IMR-90 (cell line): ENCODE results near the gene GBP6. TPM values are rescaled to one million over a fixed set of nuclear protein-coding genes. Genes with fewer than 3 reads are reported as not detected.

Source experiments
- ATAC-seq: fragments of 200-7000 bp; cut with Tn5 transposase; 2 replicates; pipeline ENCODE4 v1.9.1; 2020; ENCODE audit warnings: low read depth, mild to moderate bottlenecking, moderate library complexity
- BruUV-seq: library from RNA; stranded (reverse); fragments of 400-500 nt; replicated peaks from 2 replicates; lab custom pipeline; 2021; lab: Mats Ljungman, UMichigan
- CTCF ChIA-PET: fragments of 300-600 bp; formaldehyde crosslinking; extraction: SDS; loops from one replicate; lab custom pipeline; 2021; ENCODE audit warnings: antibody characterized with exemption; lab: Yijun Ruan, JAX
- POLR2A ChIA-PET: fragments of 300-600 bp; sonication (Branson Sonifier 250); formaldehyde crosslinking; loops from one replicate; lab custom pipeline; 2022; ENCODE audit warnings: antibody characterized with exemption; ENCODE audit not compliant: unreplicated experiment; lab: Charles Lee
- DNase-seq: peaks from one replicate; pipeline ENCODE4 v3.0.0; 2013
- H2AFZ ChIP-seq: replicated peaks from 2 replicates; pipeline ENCODE3; 2013; ENCODE audit warnings: low read length, mild to moderate bottlenecking; ENCODE audit not compliant: poor library complexity
- H2AK5ac ChIP-seq: 2 replicates; pipeline ENCODE4 v1.6.1; 2013; ENCODE audit warnings: low read depth, low read length, inconsistent platforms
- H2AK9ac ChIP-seq: replicated peaks from 2 replicates; pipeline ENCODE3; 2013; ENCODE audit warnings: mild to moderate bottlenecking, low read depth, low read length, moderate library complexity; ENCODE audit not compliant: poor library complexity
- H2BK120ac ChIP-seq: 2 replicates; pipeline ENCODE4 v1.6.1; 2013; ENCODE audit warnings: low read depth, low read length, inconsistent platforms
- H2BK15ac ChIP-seq: 3 replicates; pipeline ENCODE4 v1.6.1; 2013; ENCODE audit warnings: low read depth, low read length, inconsistent platforms
- H2BK20ac ChIP-seq: 2 replicates; pipeline ENCODE4 v1.6.1; 2013; ENCODE audit warnings: low read depth, mild to moderate bottlenecking, inconsistent platforms, low read length, moderate library complexity
- H2BK5ac ChIP-seq: 2 replicates; pipeline ENCODE4 v1.6.1; 2013; ENCODE audit warnings: mild to moderate bottlenecking, low read depth, low read length, inconsistent platforms; ENCODE audit not compliant: poor library complexity, severe bottlenecking
- H3K14ac ChIP-seq: replicated peaks from 2 replicates; pipeline ENCODE4 v1.6.1; 2013; ENCODE audit warnings: low read depth, low read length, inconsistent platforms
- H3K18ac ChIP-seq: 2 replicates; pipeline ENCODE4 v1.6.1; 2013; ENCODE audit warnings: low read depth, low read length, control low read depth
- H3K23ac ChIP-seq: 2 replicates; pipeline ENCODE4 v1.6.1; 2013; ENCODE audit warnings: low read depth, low read length, inconsistent platforms
- H3K27ac ChIP-seq: 2 replicates; pipeline ENCODE4 v1.5.1; 2013; ENCODE audit warnings: mild to moderate bottlenecking, control low read depth, low read length; ENCODE audit not compliant: insufficient read depth
- H3K27me3 ChIP-seq: 2 replicates; pipeline ENCODE4 v1.6.1; 2013; ENCODE audit warnings: low read length; ENCODE audit not compliant: control insufficient read depth, insufficient read depth
- H3K36me3 ChIP-seq: 2 replicates; pipeline ENCODE4 v1.6.1; 2013; ENCODE audit warnings: low read length, mixed read lengths; ENCODE audit not compliant: control insufficient read depth, insufficient read depth
- H3K4ac ChIP-seq: 2 replicates; pipeline ENCODE4 v1.6.1; 2013; ENCODE audit warnings: low read depth, low read length, inconsistent platforms
- H3K4me1 ChIP-seq: 2 replicates; pipeline ENCODE4 v1.6.1; 2013; ENCODE audit warnings: low read length, mixed read lengths; ENCODE audit not compliant: control insufficient read depth, insufficient read depth
- H3K4me2 ChIP-seq: 2 replicates; pipeline ENCODE4 v1.6.1; 2013; ENCODE audit warnings: low read depth, mild to moderate bottlenecking, control low read depth, low read length, moderate library complexity
- H3K4me3 ChIP-seq: 2 replicates; pipeline ENCODE4 v1.5.1; 2013; ENCODE audit warnings: low read depth, mild to moderate bottlenecking, control low read depth, low read length, moderate library complexity; ENCODE audit not compliant: insufficient read depth
- H3K56ac ChIP-seq: 2 replicates; pipeline ENCODE4 v1.6.1; 2013; ENCODE audit warnings: low read length, inconsistent platforms; ENCODE audit not compliant: insufficient read depth; ENCODE audit errors: extremely low read depth
- H3K79me1 ChIP-seq, 2 experiments: 2 replicates each; pipeline ENCODE4 v1.6.1; 2013; ENCODE audit warnings: low read length in 2 of 2, inconsistent platforms in 1 of 2, low read depth in 1 of 2
- H3K9ac ChIP-seq: 2 replicates; pipeline ENCODE4 v1.6.1; 2013; ENCODE audit warnings: low read depth, low read length, control low read depth
- H3K9me1 ChIP-seq: 2 replicates; pipeline ENCODE4 v1.6.1; 2013; ENCODE audit warnings: low read length, inconsistent platforms; ENCODE audit not compliant: insufficient read depth
- H3K9me3 ChIP-seq: 2 replicates; pipeline ENCODE4 v1.6.1; 2013; ENCODE audit warnings: low read length; ENCODE audit not compliant: control insufficient read depth, insufficient read depth
- H4K20me1 ChIP-seq: 2 replicates; pipeline ENCODE4 v1.6.1; 2013; ENCODE audit warnings: low read length, inconsistent platforms; ENCODE audit not compliant: insufficient read depth
- H4K5ac ChIP-seq: 2 replicates; pipeline ENCODE4 v1.6.1; 2013; ENCODE audit warnings: mild to moderate bottlenecking, low read depth, low read length, control low read depth
- H4K8ac ChIP-seq, 2 experiments: 2 replicates each; pipeline ENCODE4 v1.6.1; 2013; ENCODE audit warnings: low read depth in 2 of 2, low read length in 2 of 2, control low read depth in 1 of 2, inconsistent platforms in 1 of 2
- H4K91ac ChIP-seq: 2 replicates; pipeline ENCODE4 v1.6.1; 2013; ENCODE audit warnings: low read depth, low read length, inconsistent platforms; ENCODE audit not compliant: insufficient read depth
- BHLHE40 ChIP-seq: fragments of 150-350 bp; IDR thresholded peaks from 2 replicates; pipeline ENCODE4 v1.6.1; 2016; ENCODE audit warnings: mild to moderate bottlenecking, low read depth, low read length
- CEBPB ChIP-seq: IDR thresholded peaks from 2 replicates; pipeline ENCODE4 v1.6.1; 2012; ENCODE audit warnings: low read depth, low read length, improper control_type of control experiment
- CTCF ChIP-seq: conservative IDR thresholded peaks from 2 replicates; pipeline ENCODE4 v1.5.1; 2012; ENCODE audit warnings: mild to moderate bottlenecking, low read depth, low read length, improper control_type of control experiment
- ELK1 ChIP-seq: fragments of 150-350 bp; IDR thresholded peaks from 2 replicates; pipeline ENCODE4 v1.6.1; 2016; ENCODE audit warnings: low read depth, mild to moderate bottlenecking, low read length, moderate library complexity, borderline replicate concordance
- MAFK ChIP-seq: IDR thresholded peaks from 2 replicates; pipeline ENCODE4 v1.6.1; 2012; ENCODE audit warnings: low read depth, low read length, improper control_type of control experiment
- MAZ ChIP-seq: IDR thresholded peaks from 2 replicates; pipeline ENCODE4 v1.6.1; 2012; ENCODE audit warnings: low read depth, mild to moderate bottlenecking, low read length, improper control_type of control experiment, moderate library complexity, borderline replicate concordance
- MXI1 ChIP-seq: IDR thresholded peaks from 2 replicates; pipeline ENCODE4 v1.6.1; 2012; ENCODE audit warnings: low read depth, mild to moderate bottlenecking, low read length, moderate library complexity, borderline replicate concordance
- NFE2L2 ChIP-seq: fragments of 150-350 bp; IDR thresholded peaks from 2 replicates; pipeline ENCODE4 v1.6.1; 2016; ENCODE audit warnings: low read depth, mild to moderate bottlenecking, low read length
- POLR2A ChIP-seq: IDR thresholded peaks from 2 replicates; pipeline ENCODE4 v1.6.1; 2012; ENCODE audit warnings: mild to moderate bottlenecking, low read depth, low read length
- RAD21 ChIP-seq: IDR thresholded peaks from 2 replicates; pipeline ENCODE4 v1.6.1; 2012; ENCODE audit warnings: low read length, improper control_type of control experiment
- RCOR1 ChIP-seq: IDR thresholded peaks from 2 replicates; pipeline ENCODE4 v1.6.1; 2012; ENCODE audit warnings: mild to moderate bottlenecking, low read length, improper control_type of control experiment; ENCODE audit not compliant: insufficient replicate concordance
- RFX5 ChIP-seq: IDR thresholded peaks from 2 replicates; pipeline ENCODE4 v1.8.0; 2012; ENCODE audit warnings: low read depth, mild to moderate bottlenecking, low read length, moderate library complexity
- SMC3 ChIP-seq: fragments of 150-350 bp; IDR thresholded peaks from 2 replicates; pipeline ENCODE4 v1.6.1; 2016; ENCODE audit warnings: low read depth, mild to moderate bottlenecking, antibody characterized with exemption, low read length, moderate library complexity
- USF2 ChIP-seq: fragments of 150-350 bp; IDR thresholded peaks from 2 replicates; pipeline ENCODE4 v1.6.1; 2017; ENCODE audit warnings: mild to moderate bottlenecking, antibody characterized with exemption, low read length, low read depth
- WGBS, 2 experiments: methylation state at CpG; one replicate each; pipeline versions ENCODE4 v1.1.5 to v1.1.7; 2013; ENCODE audit warnings: missing lambda C conversion rate in 2 of 2; ENCODE audit not compliant: insufficient read length in 1 of 2; ENCODE audit errors: extremely low coverage in 2 of 2; 5-methylcytosine and 5-hydroxymethylcytosine counted together
- dilution Hi-C: fragments of 300-500 bp; cut with HindIII; formaldehyde crosslinking; loops from one replicate; pipeline ENCODE4 v1.14.3; 2018; ENCODE audit warnings: low sequenced_read_pairs; ENCODE audit not compliant: unreplicated experiment
- in situ Hi-C: fragments of 300-500 bp; cut with MboI; formaldehyde crosslinking; loops from 3 replicates; pipeline ENCODE4 v1.14.3; 2019; ENCODE audit warnings: low sequenced_read_pairs, inconsistent platforms, mixed read lengths
- intact Hi-C: fragments of 100-400 bp; cut with micrococcal nuclease; formaldehyde crosslinking; loops from 2 replicates; pipeline ENCODE4 v1.10.0; 2022
- polyA plus RNA-seq, 3 experiments: library from polyadenylated mRNA; depleted of rRNA; stranded (reverse); fragments of >200 nt; gene quantifications; 2 replicates each; pipeline ENCODE4 v1.2.3, GENCODE V29; 2012; ENCODE audit warnings: low replicate concordance in 1 of 3
- total RNA-seq: library from RNA; depleted of rRNA; stranded (reverse); fragments of >200 nt; gene quantifications from 2 replicates; pipeline ENCODE4 v1.2.3, GENCODE V29; 2012

GBP6 gene
- total and polyA plus RNA-seq, 2 of the 4 experiments (the other 2 are of a cell fraction): not detected

GRCh38 chr1:89331890-89332289 lies 32.0 kb upstream of the GBP6 start:
- ATAC-seq: no peak
- Histone ChIP-seq H4K91ac (no peak overlapping the region), H3K4ac (no peak overlapping the region), H2AFZ (no peak overlapping the region), H2BK5ac (no peak overlapping the region), H3K27me3 (no peaks in the 10 kb centered on the region), H3K4me1 (no peaks in the 10 kb centered on the region), H3K18ac (no peak overlapping the region), H4K8ac (no peak overlapping the region), H4K5ac (no peak overlapping the region), H3K9me3 (no peaks in the 10 kb centered on the region), H2AK5ac (no peak overlapping the region), H4K20me1 (no peaks in the 10 kb centered on the region), H3K27ac (no peak overlapping the region), H2BK15ac (no peak overlapping the region), H3K79me1 (no peaks in the 10 kb centered on the region), H3K4me3 (no peak overlapping the region), H3K9me1 (no peaks in the 10 kb centered on the region), H3K14ac (no peak overlapping the region), H2AK9ac (no peak overlapping the region), H3K4me2 (no peak overlapping the region), H3K56ac (no peak overlapping the region), H3K9ac (no peak overlapping the region), H3K36me3 (no peaks in the 10 kb centered on the region), H3K23ac (no peak overlapping the region), H2BK20ac (no peak overlapping the region), H2BK120ac (no peak overlapping the region)
- intact Hi-C loops (no loop called here), dilution Hi-C loops (no loop called here), in situ Hi-C loops (no loop called here)
- WGBS, 2 experiments: 40% methylated on average over 1 of the region's 2 CpGs; no CpG with 5 or more reads in 1 of the 2 experiments
- no peak for DNase-seq
- ChIA-PET CTCF (no interaction called here), POLR2A (no interaction called here)
- no TSS peak for BruUV-seq
- TF ChIP-seq BHLHE40: no peak
- TF ChIP-seq MXI1: no peak
- no peak for TF ChIP-seq SMC3
- no peak for TF ChIP-seq CTCF
- TF ChIP-seq MAZ: no peak
- no peak for TF ChIP-seq RFX5
- no peak for TF ChIP-seq POLR2A
- no peak for TF ChIP-seq RCOR1
- no peak for TF ChIP-seq MAFK
- no peak for TF ChIP-seq CEBPB
- TF ChIP-seq ELK1: no peak
- TF ChIP-seq NFE2L2: no peak
- no peak for TF ChIP-seq USF2
- no peak for TF ChIP-seq RAD21
